Measurements from ENCODE around the gene SCAPER.

DNA sequence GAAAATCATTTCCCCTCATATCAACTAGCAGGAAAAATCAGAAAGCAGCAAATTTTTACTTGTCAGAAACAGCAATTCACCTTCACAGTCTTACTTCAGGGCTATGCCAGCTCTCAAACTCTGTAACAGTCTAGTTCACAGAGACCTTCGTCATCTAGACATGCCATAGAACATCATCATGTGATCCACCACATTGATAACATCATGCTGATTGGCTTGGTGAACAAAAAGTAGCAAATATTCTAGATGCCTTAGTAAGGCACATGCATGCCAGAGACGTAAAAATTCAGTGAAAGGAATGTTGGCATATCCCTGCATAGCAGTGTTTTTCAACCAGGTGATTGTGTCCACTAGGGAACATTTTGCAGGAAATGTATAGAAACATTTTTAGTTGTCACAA, 8.6 kb upstream of the SCAPER start:
- TF ChIP-seq EZH2 (IDR thresholded peaks at IDR 0.05) (no peak), CTCF (IDR thresholded peaks at IDR 0.05 in 2 of 3, conservative IDR thresholded peaks at IDR 0.05 in 1 of 3; ENCODE audit: borderline replicate concordance in 1 of 3, insufficient read depth in 1 of 3, low read depth in 2 of 3, low read length in 2 of 3) (no peak), MAX (IDR thresholded peaks at IDR 0.05) (no peak), SP1 (IDR thresholded peaks at IDR 0.05; ENCODE audit: low read depth) (no peak), YY1 (IDR thresholded peaks at IDR 0.05; ENCODE audit: extremely low read depth, insufficient replicate concordance, low read depth, low read length) (no peak), ELF1 (IDR thresholded peaks at IDR 0.05; ENCODE audit: borderline replicate concordance, low read depth) (no peak), RAD21 (IDR thresholded peaks at IDR 0.05; ENCODE audit: low read depth) (no peak), CEBPB (IDR thresholded peaks at IDR 0.05; ENCODE audit: low read depth) (no peak), SRF (IDR thresholded peaks at IDR 0.05; ENCODE audit: low read depth) (no peak), ZFX (IDR thresholded peaks at IDR 0.05) (no peak), CBX3 (IDR thresholded peaks at IDR 0.05; ENCODE audit: low read depth) (no peak), EZH2phosphoT487 (IDR thresholded peaks at IDR 0.05; ENCODE audit: borderline replicate concordance) (no peak)
- TF ChIP-seq, protein P1, sequence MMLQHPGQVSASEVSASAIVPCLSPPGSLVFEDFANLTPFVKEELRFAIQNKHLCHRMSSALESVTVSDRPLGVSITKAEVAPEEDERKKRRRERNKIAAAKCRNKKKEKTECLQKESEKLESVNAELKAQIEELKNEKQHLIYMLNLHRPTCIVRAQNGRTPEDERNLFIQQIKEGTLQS (IDR thresholded peaks at IDR 0.05), result no peak

Data from HCT116 (cell line).